Duodenal mucosa (tissue), 2 donors: ENCODE results near the gene LPCAT1.

ENCODE experiments used
- H3K27ac ChIP-seq: one replicate; pipeline ENCODE4 v1.7.0; 2013; ENCODE audit warnings: low read depth, low read length
- H3K27me3 ChIP-seq, 2 donors: one replicate each; pipeline ENCODE4 v1.7.0; 2013; ENCODE audit warnings: low read length in 2 of 2, control low read depth in 1 of 2; ENCODE audit not compliant: insufficient read depth in 2 of 2, control insufficient read depth in 1 of 2
- H3K36me3 ChIP-seq, 2 donors: one replicate each; pipeline ENCODE4 v1.7.0; 2013; ENCODE audit warnings: low read length in 2 of 2, control low read depth in 1 of 2; ENCODE audit not compliant: insufficient read depth in 2 of 2, control insufficient read depth in 1 of 2
- H3K4me1 ChIP-seq, 2 donors: one replicate each; pipeline ENCODE4 v1.7.0; 2013; ENCODE audit warnings: low read length in 2 of 2, control low read depth in 1 of 2; ENCODE audit not compliant: insufficient read depth in 2 of 2, control insufficient read depth in 1 of 2
- H3K4me3 ChIP-seq, 2 donors: one replicate each; pipeline ENCODE4 v1.7.0; 2013; ENCODE audit warnings: low read length in 2 of 2, low read depth in 1 of 2
- H3K9ac ChIP-seq, 2 donors: one replicate each; pipeline ENCODE4 v1.7.0; 2013; ENCODE audit warnings: low read length in 2 of 2, low read depth in 1 of 2
- H3K9me3 ChIP-seq, 2 donors: one replicate each; pipeline ENCODE4 v1.7.0; 2013; ENCODE audit warnings: low read length in 2 of 2, control low read depth in 1 of 2; ENCODE audit not compliant: control insufficient read depth in 1 of 2

Gene LPCAT1

GRCh38 chr5:1416856-1417469 lies 106.8 kb downstream of the LPCAT1 start:
- no peak overlapping the region for H3K4me3 ChIP-seq
- H3K27me3 ChIP-seq: peaks cover 0 to 4% of the 10 kb centered on the region in 2 donors
- no peaks in the 10 kb centered on the region for H3K36me3 ChIP-seq
- H3K9ac ChIP-seq: no peak overlapping the region
- H3K27ac ChIP-seq: no peak overlapping the region
- no peaks in the 10 kb centered on the region for H3K9me3 ChIP-seq
- no peaks in the 10 kb centered on the region for H3K4me1 ChIP-seq

- no peaks in the 10 kb centered on the region for H3K4me1 ChIP-seq
- H3K9me3 ChIP-seq: no peaks in the 10 kb centered on the region
- H3K27ac ChIP-seq: no peak overlapping the region
- no peaks in the 10 kb centered on the region for H3K36me3 ChIP-seq
- no peak overlapping the region for H3K4me3 ChIP-seq
- peaks cover 0 to 4% of the 10 kb centered on the region in 2 donors for H3K27me3 ChIP-seq
- no peak overlapping the region for H3K9ac ChIP-seq
Measured at GRCh38 chr5:1415626-1416360, 108.0 kb downstream of the LPCAT1 start.

GRCh38 chr5:1415059-1415425 lies 108.7 kb downstream of the LPCAT1 start:
- H3K4me1 ChIP-seq: no peaks in the 10 kb centered on the region
- no peaks in the 10 kb centered on the region for H3K36me3 ChIP-seq
- H3K9ac ChIP-seq: no peak overlapping the region
- H3K27ac ChIP-seq: no peak overlapping the region
- H3K4me3 ChIP-seq: no peak overlapping the region
- H3K9me3 ChIP-seq: no peaks in the 10 kb centered on the region
- peaks cover 0 to 4% of the 10 kb centered on the region in 2 donors for H3K27me3 ChIP-seq

- Histone ChIP-seq H3K36me3 (no peaks in the 10 kb centered on the region), H3K27me3 (peaks cover 0 to 4% of the 10 kb centered on the region in 2 donors), H3K4me3 (no peak overlapping the region), H3K27ac (no peak overlapping the region), H3K9me3 (no peaks in the 10 kb centered on the region), H3K9ac (no peak overlapping the region), H3K4me1 (no peaks in the 10 kb centered on the region)
Measured at GRCh38 chr5:1414311-1415058, 109.3 kb downstream of the LPCAT1 start.

GRCh38 chr5:1413611-1414241 lies 110.0 kb downstream of the LPCAT1 start:
- Histone ChIP-seq H3K9me3 (no peaks in the 10 kb centered on the region), H3K4me3 (no peak overlapping the region), H3K9ac (no peak overlapping the region), H3K4me1 (no peaks in the 10 kb centered on the region), H3K27me3 (peaks cover 0 to 4% of the 10 kb centered on the region in 2 donors), H3K27ac (no peak overlapping the region), H3K36me3 (no peaks in the 10 kb centered on the region)

- Histone ChIP-seq H3K9me3 (no peaks in the 10 kb centered on the region), H3K27me3 (peaks cover 0 to 4% of the 10 kb centered on the region in 2 donors), H3K27ac (no peak overlapping the region), H3K4me3 (no peak overlapping the region), H3K9ac (no peak overlapping the region), H3K36me3 (no peaks in the 10 kb centered on the region), H3K4me1 (no peaks in the 10 kb centered on the region)
Measured at GRCh38 chr5:1413211-1413610, 110.5 kb downstream of the LPCAT1 start.

- Histone ChIP-seq H3K9ac (no peak overlapping the region), H3K4me1 (no peaks in the 10 kb centered on the region), H3K36me3 (no peaks in the 10 kb centered on the region), H3K9me3 (no peaks in the 10 kb centered on the region), H3K27me3 (peaks cover 0 to 4% of the 10 kb centered on the region in 2 donors), H3K4me3 (no peak overlapping the region), H3K27ac (no peak overlapping the region)
Measured at GRCh38 chr5:1412621-1413020, 111.1 kb downstream of the LPCAT1 start.

GRCh38 chr5:1412163-1412562 lies 111.6 kb downstream of the LPCAT1 start:
- no peaks in the 10 kb centered on the region for H3K36me3 ChIP-seq
- H3K27ac ChIP-seq: no peak overlapping the region
- H3K4me1 ChIP-seq: no peaks in the 10 kb centered on the region
- H3K9ac ChIP-seq: no peak overlapping the region
- H3K9me3 ChIP-seq: no peaks in the 10 kb centered on the region
- H3K27me3 ChIP-seq: peaks cover 0 to 4% of the 10 kb centered on the region in 2 donors
- H3K4me3 ChIP-seq: no peak overlapping the region
